ENCODE results near the gene S100A3. TPM values are rescaled to one million over a fixed set of nuclear protein-coding genes. Genes with fewer than 3 reads are reported as not detected.

S100A3 gene
- total and polyA plus RNA-seq, 2 of the 13 experiments (the other 11 are each of a cell fraction or from before 2014, with no cell fraction given), result 2.5 to 4.5 TPM

- TF ChIP-seq ZNF503 (CRISPR knock-in tag; IDR thresholded peaks at IDR 0.05) (no peak), NR0B2 (CRISPR knock-in tag; IDR thresholded peaks at IDR 0.05) (no peak), XRCC5 (optimal IDR thresholded peaks at IDR 0.05; ENCODE audit: low read length) (peak; percentile 90), ZSCAN22 (CRISPR knock-in tag; IDR thresholded peaks at IDR 0.05) (no peak), IKZF4 (CRISPR knock-in tag; IDR thresholded peaks at IDR 0.05; ENCODE audit: borderline replicate concordance, low read depth, not compliant biosample characterization) (no peak), TEAD3 (CRISPR knock-in tag; optimal IDR thresholded peaks at IDR 0.05; ENCODE audit: borderline replicate concordance) (peak; percentile 51), ZNF124 (CRISPR knock-in tag; IDR thresholded peaks at IDR 0.05) (no peak), KDM5A (IDR thresholded peaks at IDR 0.05; ENCODE audit: borderline replicate concordance, low read length) (no peak), THRA (CRISPR knock-in tag; IDR thresholded peaks at IDR 0.05; ENCODE audit: borderline replicate concordance) (no peak), STAG1 (CRISPR knock-in tag; IDR thresholded peaks at IDR 0.05) (no peak), MXD3 (CRISPR knock-in tag; IDR thresholded peaks at IDR 0.05) (no peak), NCOR1 (IDR thresholded peaks at IDR 0.05; ENCODE audit: borderline replicate concordance, low read length) (no peak; the same call in 1 of the 2 replicates), ZFAT (CRISPR knock-in tag; conservative IDR thresholded peaks at IDR 0.05) (no peak), CREB3 (CRISPR knock-in tag; IDR thresholded peaks at IDR 0.05) (no peak), ZBTB44 (CRISPR knock-in tag; IDR thresholded peaks at IDR 0.05) (no peak), ELF1 (CRISPR knock-in tag; IDR thresholded peaks at IDR 0.05) (no peak), JUN (CRISPR knock-in tag; IDR thresholded peaks at IDR 0.05) (no peak), HINFP (CRISPR knock-in tag; IDR thresholded peaks at IDR 0.05; ENCODE audit: low read depth) (no peak), RXRB (CRISPR knock-in tag; IDR thresholded peaks at IDR 0.05; ENCODE audit: borderline replicate concordance) (no peak)
These were observed 3.7 kb downstream of the S100A3 start, which contains the start of gene S100A4 (continued) for GRCh38 chr1:153545067-153546055.

All from HepG2 (cell line).